IMR-90 (cell line): ENCODE data around the gene MXRA8.

Experiments
- CTCF ChIP-seq: conservative IDR thresholded peaks from 2 replicates; pipeline ENCODE4 v1.5.1; 2012; ENCODE audit warnings: mild to moderate bottlenecking, low read depth, low read length, improper control_type of control experiment
- MXI1 ChIP-seq: IDR thresholded peaks from 2 replicates; pipeline ENCODE4 v1.6.1; 2012; ENCODE audit warnings: low read depth, mild to moderate bottlenecking, low read length, moderate library complexity, borderline replicate concordance
- POLR2A ChIP-seq: IDR thresholded peaks from 2 replicates; pipeline ENCODE4 v1.6.1; 2012; ENCODE audit warnings: mild to moderate bottlenecking, low read depth, low read length
- RFX5 ChIP-seq: IDR thresholded peaks from 2 replicates; pipeline ENCODE4 v1.8.0; 2012; ENCODE audit warnings: low read depth, mild to moderate bottlenecking, low read length, moderate library complexity
- SMC3 ChIP-seq: fragments of 150-350 bp; IDR thresholded peaks from 2 replicates; pipeline ENCODE4 v1.6.1; 2016; ENCODE audit warnings: low read depth, mild to moderate bottlenecking, antibody characterized with exemption, low read length, moderate library complexity

GRCh38 chr1:1371364-1371745 lies 13.0 kb upstream of the MXRA8 start:
- TF ChIP-seq CTCF (no peak), SMC3 (no peak), MXI1 (no peak), POLR2A (no peak), RFX5 (no peak)
